ENCODE measurements around the gene ACOT7.

Gene ACOT7

DNA sequence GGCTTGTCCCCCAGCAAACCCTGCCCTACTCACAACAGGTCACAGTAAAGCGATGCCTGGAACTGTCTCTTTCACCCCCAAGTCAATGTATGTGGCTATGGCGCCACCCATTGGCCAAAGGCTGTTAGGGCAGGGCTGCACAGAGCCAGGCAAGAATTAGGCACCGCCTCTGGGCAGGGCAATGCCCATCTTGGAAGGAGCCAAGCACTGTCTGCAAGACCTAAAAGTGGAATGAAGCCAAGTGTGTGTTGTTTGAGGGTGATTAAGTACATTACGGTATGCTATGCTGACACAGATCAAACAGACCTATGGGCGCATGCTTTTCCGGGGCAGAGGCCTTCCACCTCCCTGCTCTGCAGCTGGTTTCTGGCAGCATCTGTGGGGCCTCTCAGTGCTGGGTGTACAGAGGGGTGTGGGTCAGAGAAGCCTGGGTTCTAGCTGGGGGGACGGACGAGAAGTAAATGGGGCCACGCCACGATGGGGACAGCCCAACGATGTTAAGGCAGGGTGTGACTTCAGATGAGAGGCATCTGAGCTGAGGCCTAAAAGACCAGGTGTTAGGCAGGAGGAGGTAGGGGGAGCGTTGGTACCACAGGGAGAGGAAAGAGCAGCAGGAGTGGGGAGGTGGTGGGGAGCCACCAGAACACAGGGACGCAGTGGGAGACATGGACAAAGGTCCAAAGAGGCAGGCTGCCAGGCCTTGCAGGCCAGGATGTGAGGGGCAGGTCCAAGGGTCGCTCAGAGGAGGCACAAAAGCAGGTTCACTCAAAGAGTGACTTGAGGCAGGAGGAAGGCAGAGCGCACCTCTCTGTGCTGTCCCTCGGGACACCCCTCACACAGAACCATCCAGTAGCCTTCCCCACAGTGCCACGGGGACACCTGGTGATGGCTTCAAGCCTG, 49.8 kb downstream of the ACOT7 start:
- peak; percentile 65 for DNase-seq (ENCODE audit: low read depth)

GRCh38 chr1:6342056-6342455, 51.5 kb downstream of the ACOT7 start:
- DNase-seq (ENCODE audit: low read depth): no peak

DNA sequence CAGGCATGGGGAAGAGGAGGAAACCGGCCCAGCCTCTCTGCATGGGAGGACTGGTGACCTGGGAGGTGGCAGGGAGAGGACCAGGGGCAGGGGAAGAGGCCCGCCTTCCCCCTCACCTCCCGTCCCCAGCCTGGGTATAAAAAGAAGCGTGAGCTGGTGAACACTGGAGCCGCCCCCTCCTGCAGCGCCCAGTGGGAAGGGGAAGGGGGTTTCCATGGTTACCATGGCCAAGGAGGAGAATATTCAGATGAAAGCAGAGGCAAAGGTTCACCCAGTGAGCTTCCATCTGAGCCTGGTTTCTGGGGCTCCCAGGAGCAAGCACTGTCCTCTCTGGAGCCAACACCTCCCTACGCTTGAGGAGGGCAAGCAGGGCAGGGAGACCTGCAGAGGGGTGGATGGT, 54.9 kb downstream of the ACOT7 start:
- no peak for DNase-seq (ENCODE audit: low read depth)

- DNase-seq (ENCODE audit: low read depth): no peak
These were observed 56.6 kb downstream of the ACOT7 start for GRCh38 chr1:6336776-6337622.

- no peak for DNase-seq (ENCODE audit: low read depth)
These were observed 59.1 kb downstream of the ACOT7 start for GRCh38 chr1:6334261-6334993.

DNA sequence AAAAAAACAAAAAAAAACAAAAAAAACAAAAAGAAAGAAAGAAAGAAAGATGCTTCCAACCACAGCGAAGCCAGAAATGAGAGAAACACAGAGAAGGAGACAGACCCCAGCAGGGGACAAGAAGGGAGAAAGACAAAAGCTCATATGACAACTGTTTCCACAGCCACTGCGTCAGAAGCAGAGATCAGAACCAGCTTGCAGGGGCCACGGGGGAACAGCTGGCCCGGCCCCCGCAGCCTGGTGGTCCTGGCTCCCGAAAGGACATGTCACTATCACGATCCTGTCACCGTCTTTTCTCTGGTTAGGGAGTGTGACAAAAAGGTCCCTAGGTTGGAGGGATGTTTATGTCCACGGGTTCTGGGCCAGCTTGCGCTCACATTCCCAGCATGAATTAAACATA, 60.7 kb downstream of the ACOT7 start:
- DNase-seq (ENCODE audit: low read depth): no peak

GRCh38 chr1:6331543-6332273, 61.9 kb downstream of the ACOT7 start:
- no peak for DNase-seq (ENCODE audit: low read depth)

- peak; percentile 59 for DNase-seq (ENCODE audit: low read depth)
These were observed 63.1 kb downstream of the ACOT7 start for GRCh38 chr1:6330410-6330911.

DNA sequence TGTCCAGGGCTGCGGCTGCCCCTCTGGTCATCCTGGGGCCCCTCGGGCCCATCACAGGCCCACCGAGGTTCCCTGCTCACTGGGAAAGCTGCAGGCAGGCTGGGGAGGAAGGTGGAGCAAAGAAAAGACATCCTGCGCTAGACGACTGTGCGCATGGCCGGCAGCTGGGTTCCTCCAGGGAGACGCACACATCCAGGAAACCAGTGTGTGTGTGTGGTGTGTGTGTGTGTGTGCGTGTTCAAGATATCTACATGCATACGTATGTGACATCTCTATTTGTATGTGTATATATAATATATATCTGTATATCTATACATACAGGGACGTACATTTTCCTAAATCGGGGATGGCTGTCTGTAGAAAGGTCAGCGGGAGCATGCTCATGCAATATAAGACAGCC, 63.7 kb downstream of the ACOT7 start:
- peak; percentile 41 for DNase-seq (ENCODE audit: low read depth)

GRCh38 chr1:6329396-6329795, 64.2 kb downstream of the ACOT7 start:
- no peak for DNase-seq (ENCODE audit: low read depth)

DNA sequence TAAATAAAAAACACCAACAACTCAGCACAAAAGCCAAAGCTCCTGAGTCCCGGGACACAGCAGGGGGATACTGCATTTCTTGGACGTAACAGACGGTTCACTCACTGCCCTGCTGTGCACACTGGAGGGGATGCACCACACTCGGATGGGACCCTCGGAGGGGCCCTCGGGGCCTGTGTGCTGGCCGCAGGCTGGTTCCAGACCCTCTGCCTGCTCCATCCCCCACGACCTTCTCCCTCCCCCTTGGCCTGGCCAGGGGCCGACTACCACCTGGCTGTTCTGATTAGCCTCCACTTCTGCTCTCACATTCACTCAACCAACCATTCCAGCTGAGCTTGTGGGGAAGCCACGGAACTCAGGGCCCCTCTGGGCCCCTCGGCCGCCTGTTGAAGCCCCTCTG, 64.9 kb downstream of the ACOT7 start:
- DNase-seq (ENCODE audit: low read depth): no peak

- DNase-seq (ENCODE audit: low read depth): no peak
These were observed 65.5 kb downstream of the ACOT7 start for GRCh38 chr1:6328091-6328490.

- no peak for DNase-seq (ENCODE audit: low read depth)
These were observed 68.1 kb downstream of the ACOT7 start for GRCh38 chr1:6325482-6325881.

GRCh38 chr1:6322161-6322560, 71.4 kb downstream of the ACOT7 start:
- no peak for DNase-seq (ENCODE audit: low read depth)

- no peak for DNase-seq (ENCODE audit: low read depth)
These were observed 72.4 kb downstream of the ACOT7 start for GRCh38 chr1:6321205-6321604.

DNA sequence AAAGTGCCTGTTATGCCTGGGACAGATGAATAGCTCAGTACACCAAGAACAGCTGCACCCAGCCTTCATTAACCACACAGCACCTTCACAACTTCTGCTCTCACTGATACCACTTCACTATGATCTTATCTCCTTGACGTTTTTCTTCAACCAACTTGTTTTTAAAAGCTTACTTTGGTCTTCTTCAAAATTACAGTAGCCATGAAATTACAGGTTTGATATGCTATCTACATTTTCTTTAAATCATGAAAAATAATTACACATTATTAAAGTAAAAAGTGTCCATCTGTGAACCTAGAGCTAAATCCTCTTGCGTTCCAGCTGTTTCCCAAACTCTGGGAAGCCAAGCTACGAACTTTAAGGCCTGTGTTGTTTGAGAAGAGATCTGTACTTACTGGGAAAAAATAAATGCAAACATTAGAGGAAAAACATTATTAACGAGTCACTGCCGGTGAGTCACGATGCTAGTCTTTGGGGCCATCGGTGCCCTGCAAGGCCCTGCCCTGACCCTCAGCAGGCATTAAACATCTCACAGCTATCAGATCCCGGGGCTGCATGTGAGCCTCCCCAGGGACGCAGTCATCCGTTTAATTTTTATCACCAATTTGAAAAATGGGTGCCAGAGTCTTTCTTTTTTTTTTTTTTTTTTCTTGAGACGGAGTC, 76.3 kb downstream of the ACOT7 start:
- peak; percentile 44 for DNase-seq (ENCODE audit: low read depth)

DNA sequence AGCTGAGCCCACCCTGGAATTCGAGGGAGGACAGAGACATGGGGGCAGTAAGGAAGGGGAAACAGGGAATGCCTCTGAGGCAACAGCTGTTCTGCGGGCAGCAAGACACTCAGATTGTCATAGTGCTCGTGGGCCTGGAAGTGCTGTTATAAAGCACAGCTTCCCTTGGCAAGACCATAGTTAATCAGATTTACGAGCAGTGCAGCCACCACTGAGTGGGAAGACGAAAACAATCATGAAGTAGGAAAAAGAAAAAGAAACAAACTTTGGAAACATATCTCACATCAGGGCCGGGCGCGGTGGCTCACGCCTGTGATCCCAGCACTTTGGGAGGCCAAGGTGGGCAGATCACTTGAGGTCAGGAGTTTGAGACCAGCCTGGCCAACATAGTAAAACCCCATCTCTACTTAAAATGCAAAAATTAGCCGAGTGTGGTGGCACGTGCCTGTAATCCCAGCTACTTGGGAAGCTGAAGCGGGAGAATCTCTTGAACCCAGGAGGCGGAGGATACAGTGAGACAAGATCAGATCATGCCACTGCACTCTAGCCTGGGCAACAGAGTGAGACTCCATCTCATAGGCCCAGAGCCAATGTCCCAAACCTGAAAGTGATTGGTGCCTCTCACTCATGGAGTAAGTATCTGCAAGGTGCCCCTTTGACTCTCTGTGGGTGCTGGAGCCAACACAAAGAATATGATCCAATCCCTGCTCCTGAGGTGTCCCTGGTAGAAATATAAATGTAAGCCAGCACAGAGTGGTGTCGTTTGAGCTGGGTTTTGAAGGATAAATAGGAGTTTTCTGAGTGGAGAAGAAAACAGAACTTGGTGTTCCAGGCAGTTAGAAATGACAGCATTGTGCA, 77.1 kb downstream of the ACOT7 start:
- DNase-seq (ENCODE audit: low read depth): no peak

DNA sequence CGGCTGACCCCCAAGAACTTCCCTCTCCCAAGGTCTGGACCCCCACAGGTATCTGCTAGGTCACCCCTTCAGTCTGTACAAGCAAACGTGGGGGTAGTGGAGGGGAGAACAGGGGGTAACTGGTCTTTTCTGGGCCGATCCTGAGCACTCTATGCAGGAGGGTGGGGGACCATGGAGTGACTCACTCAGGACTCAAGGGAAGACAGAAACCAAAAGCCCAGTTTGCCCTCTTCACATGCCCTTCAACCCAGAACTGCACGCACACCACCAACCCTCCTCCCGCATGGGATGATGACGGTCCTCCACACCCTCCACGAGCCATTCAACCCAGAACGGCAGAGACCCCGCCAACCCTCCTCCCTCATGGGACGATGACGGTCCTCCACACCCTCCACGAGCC, 79.1 kb downstream of the ACOT7 start:
- no peak for DNase-seq (ENCODE audit: low read depth)

- DNase-seq (ENCODE audit: low read depth): no peak
These were observed 80.0 kb downstream of the ACOT7 start for GRCh38 chr1:6313393-6314200.

Data from iris pigment epithelial cell (primary cell).